Ovary (tissue), 3 donors: ENCODE data around the gene CRIM1.

Experiments
- EP300 ChIP-seq: sonication (generic); formaldehyde crosslinking; IDR thresholded peaks from one replicate; pipeline ENCODE4 v1.6.1; 2017; ENCODE audit warnings: antibody characterized with exemption
- POLR2A ChIP-seq: fragments of 450-650 bp; IDR thresholded peaks from one replicate; pipeline ENCODE4 v1.6.1; 2017; ENCODE audit warnings: antibody characterized with exemption, mild to moderate bottlenecking, moderate library complexity
- TF ChIP-seq, protein P1 (sequence below), 3 donors: fragments of 450-650 bp in 2 of 3; fragments of 200-600 bp in 1 of 3; IDR thresholded peaks; one replicate each; pipeline versions ENCODE4 v1.5.1 to v1.8.0; 2016 to 2022; ENCODE audit warnings: antibody characterized with exemption in 3 of 3, mild to moderate bottlenecking in 1 of 3
- donor health status: DM: no; HTN: no; CAD: no.

DNA sequence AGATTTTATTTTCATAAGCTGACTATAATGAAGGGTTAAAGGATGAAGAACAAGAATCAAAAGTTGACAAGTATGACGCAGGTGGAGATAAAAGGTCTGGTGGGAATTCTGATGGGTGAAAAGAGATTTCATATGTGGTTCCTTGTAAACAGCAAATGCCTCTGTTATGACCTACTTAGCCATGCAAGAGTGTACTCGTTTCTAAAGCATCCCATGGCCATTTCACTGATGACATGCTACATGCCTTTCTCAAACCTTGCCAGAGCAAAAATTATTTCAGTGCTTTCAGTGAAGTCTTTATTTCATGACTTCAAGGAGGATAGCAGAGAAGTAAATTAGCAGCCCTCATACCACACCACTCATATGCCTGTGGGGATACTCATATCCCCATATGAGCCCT, 170.6 kb downstream of the CRIM1 start:
- TF ChIP-seq, protein P1, sequence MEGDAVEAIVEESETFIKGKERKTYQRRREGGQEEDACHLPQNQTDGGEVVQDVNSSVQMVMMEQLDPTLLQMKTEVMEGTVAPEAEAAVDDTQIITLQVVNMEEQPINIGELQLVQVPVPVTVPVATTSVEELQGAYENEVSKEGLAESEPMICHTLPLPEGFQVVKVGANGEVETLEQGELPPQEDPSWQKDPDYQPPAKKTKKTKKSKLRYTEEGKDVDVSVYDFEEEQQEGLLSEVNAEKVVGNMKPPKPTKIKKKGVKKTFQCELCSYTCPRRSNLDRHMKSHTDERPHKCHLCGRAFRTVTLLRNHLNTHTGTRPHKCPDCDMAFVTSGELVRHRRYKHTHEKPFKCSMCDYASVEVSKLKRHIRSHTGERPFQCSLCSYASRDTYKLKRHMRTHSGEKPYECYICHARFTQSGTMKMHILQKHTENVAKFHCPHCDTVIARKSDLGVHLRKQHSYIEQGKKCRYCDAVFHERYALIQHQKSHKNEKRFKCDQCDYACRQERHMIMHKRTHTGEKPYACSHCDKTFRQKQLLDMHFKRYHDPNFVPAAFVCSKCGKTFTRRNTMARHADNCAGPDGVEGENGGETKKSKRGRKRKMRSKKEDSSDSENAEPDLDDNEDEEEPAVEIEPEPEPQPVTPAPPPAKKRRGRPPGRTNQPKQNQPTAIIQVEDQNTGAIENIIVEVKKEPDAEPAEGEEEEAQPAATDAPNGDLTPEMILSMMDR (IDR thresholded peaks at IDR 0.05) = no peak
- TF ChIP-seq EP300 (no peak), POLR2A (no peak)
